GM18499 (cell line): ENCODE results near the gene CRBN.

Source experiments
- ATAC-seq: cut with Tn5 transposase; IDR thresholded peaks from one replicate; pipeline ENCODE4 v1.9.1; 2021; ENCODE audit warnings: moderate number of reproducible peaks; ENCODE audit not compliant: insufficient read depth, unreplicated experiment

CRBN gene

GRCh38 chr3:3117651-3118050 is 61.8 kb downstream of the CRBN start:
- ATAC-seq: no peak

GRCh38 chr3:3113042-3113709 is 66.3 kb downstream of the CRBN start:
- no peak for ATAC-seq

GRCh38 chr3:3110749-3111361 is 68.6 kb downstream of the CRBN start:
- peak; percentile 26 for ATAC-seq

- ATAC-seq: peak; percentile 39
Observed at GRCh38 chr3:3110299-3110630, 69.2 kb downstream of the CRBN start, which contains the start of gene IL5RA. Gene IL5RA, minus strand, starts transcription at chr3:3110374. Its CDS starts 5,390 bp downstream, at chr3:3104984.

GRCh38 chr3:3109407-3110298 is 69.8 kb downstream of the CRBN start:
- peak; percentile 67 for ATAC-seq

GRCh38 chr3:3107858-3108257 is 71.6 kb downstream of the CRBN start:
- no peak for ATAC-seq

GRCh38 chr3:3107181-3107580 is 72.3 kb downstream of the CRBN start:
- ATAC-seq: no peak

- no peak for ATAC-seq
Observed at GRCh38 chr3:3105815-3106214, 73.7 kb downstream of the CRBN start.

GRCh38 chr3:3105246-3105645 is 74.2 kb downstream of the CRBN start:
- ATAC-seq: no peak

- ATAC-seq: no peak
Observed at GRCh38 chr3:3102751-3103150, 76.7 kb downstream of the CRBN start.

GRCh38 chr3:3101660-3102458 is 77.6 kb downstream of the CRBN start:
- ATAC-seq: peak; percentile 50
